ENCODE data around the gene PRKAR1B. TPM values are rescaled to one million over a fixed set of nuclear protein-coding genes. Genes with fewer than 3 reads are reported as not detected.

PRKAR1B gene
- total RNA-seq, 4 donors from 2014 or later = 8.2 to 12.3 (median 10.5) TPM

- TF ChIP-seq EP300 (IDR thresholded peaks at IDR 0.05) (no peak), POLR2AphosphoS5 (IDR thresholded peaks at IDR 0.05) (no peak), POLR2A (IDR thresholded peaks at IDR 0.05) (no peak)
- TF ChIP-seq, protein P1, sequence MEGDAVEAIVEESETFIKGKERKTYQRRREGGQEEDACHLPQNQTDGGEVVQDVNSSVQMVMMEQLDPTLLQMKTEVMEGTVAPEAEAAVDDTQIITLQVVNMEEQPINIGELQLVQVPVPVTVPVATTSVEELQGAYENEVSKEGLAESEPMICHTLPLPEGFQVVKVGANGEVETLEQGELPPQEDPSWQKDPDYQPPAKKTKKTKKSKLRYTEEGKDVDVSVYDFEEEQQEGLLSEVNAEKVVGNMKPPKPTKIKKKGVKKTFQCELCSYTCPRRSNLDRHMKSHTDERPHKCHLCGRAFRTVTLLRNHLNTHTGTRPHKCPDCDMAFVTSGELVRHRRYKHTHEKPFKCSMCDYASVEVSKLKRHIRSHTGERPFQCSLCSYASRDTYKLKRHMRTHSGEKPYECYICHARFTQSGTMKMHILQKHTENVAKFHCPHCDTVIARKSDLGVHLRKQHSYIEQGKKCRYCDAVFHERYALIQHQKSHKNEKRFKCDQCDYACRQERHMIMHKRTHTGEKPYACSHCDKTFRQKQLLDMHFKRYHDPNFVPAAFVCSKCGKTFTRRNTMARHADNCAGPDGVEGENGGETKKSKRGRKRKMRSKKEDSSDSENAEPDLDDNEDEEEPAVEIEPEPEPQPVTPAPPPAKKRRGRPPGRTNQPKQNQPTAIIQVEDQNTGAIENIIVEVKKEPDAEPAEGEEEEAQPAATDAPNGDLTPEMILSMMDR (IDR thresholded peaks at IDR 0.05) = no peak
- Histone ChIP-seq H3K9me3 (no peaks in the 10 kb centered on the region), H3K4me1 (peaks cover 15% of the 10 kb centered on the region), H3K36me3 (peaks cover 33% of the 10 kb centered on the region), H3K27ac (no peak overlapping the region), H3K27me3 (no peaks in the 10 kb centered on the region), H3K4me3 (no peak overlapping the region)
- peak in 1 of 2 donors; percentile 49 for DNase-seq (ENCODE audit: low spot score in 2 of 2)
- 95% methylated on average over 19 of the region's 20 CpGs for WGBS
These were observed 227.1 kb downstream of the PRKAR1B start for GRCh38 chr7:499853-500485.

Other genes with a start within 250 kb of the PRKAR1B start
- 10 to 100 TPM; 16.2 to 41.6 (median 22.0) TPM for gene PDGFA, start 207.4 kb downstream of the PRKAR1B start, total RNA-seq
- 10 to 100 TPM; 26.7 to 34.4 (median 29.0) TPM for gene DNAAF5, start 582 bp downstream of the PRKAR1B start, total RNA-seq
- 100 to 1,000 TPM; 225 to 475 (median 263) TPM for gene SUN1, start 105.2 kb upstream of the PRKAR1B start, total RNA-seq
- 10 to 100 TPM; 27.7 to 58.2 (median 47.8) TPM for gene GET4, start 149.3 kb upstream of the PRKAR1B start, total RNA-seq
- 1 to 10 TPM; 4.1 to 9.1 (median 6.3) TPM for gene ADAP1, start 227.4 kb upstream of the PRKAR1B start, total RNA-seq
- gene COX19, start 248.3 kb upstream of the PRKAR1B start, total RNA-seq = 10 to 100 TPM; 11.6 to 55.2 (median 13.2) TPM